ENCODE data around the gene ANKS1B. TPM values are rescaled to one million over a fixed set of nuclear protein-coding genes. Genes with fewer than 3 reads are reported as not detected.

Gene ANKS1B
- total and polyA plus RNA-seq, 2 of the 4 experiments (the other 2 are of a cell fraction), result 0.17 to 0.18 TPM

GRCh38 chr12:98869886-98870503 lies 1114.7 kb downstream of the ANKS1B start:
- H3K4me3 ChIP-seq (ENCODE audit: insufficient read depth, low read depth, low read length), result no peak overlapping the region
- H2AK9ac ChIP-seq (replicated peaks; ENCODE audit: low read depth, low read length, poor library complexity), result no peak overlapping the region
- H3K56ac ChIP-seq (ENCODE audit: extremely low read depth, insufficient read depth, low read length), result no peak overlapping the region
- intact Hi-C loops (cut with micrococcal nuclease), result no loop called here
- no peak for TF ChIP-seq POLR2A (IDR thresholded peaks at IDR 0.05; ENCODE audit: low read depth, low read length)
- TF ChIP-seq SMC3 (IDR thresholded peaks at IDR 0.05; ENCODE audit: low read depth, low read length), result no peak
- no peak for TF ChIP-seq FOS (IDR thresholded peaks at IDR 0.05; ENCODE audit: low read depth, low read length)
- TF ChIP-seq BHLHE40 (IDR thresholded peaks at IDR 0.05; ENCODE audit: low read depth, low read length), result no peak
- TF ChIP-seq CTCF (conservative IDR thresholded peaks at IDR 0.05; ENCODE audit: low read depth, low read length), result no peak
- no peak for TF ChIP-seq MXI1 (IDR thresholded peaks at IDR 0.05; ENCODE audit: borderline replicate concordance, low read depth, low read length)
- TF ChIP-seq RAD21 (IDR thresholded peaks at IDR 0.05; ENCODE audit: low read length), result no peak
- no peak for TF ChIP-seq MAFK (IDR thresholded peaks at IDR 0.05; ENCODE audit: low read depth, low read length)
- no peak for TF ChIP-seq RFX5 (IDR thresholded peaks at IDR 0.05; ENCODE audit: low read depth, low read length)
- TF ChIP-seq NFE2L2 (IDR thresholded peaks at IDR 0.05; ENCODE audit: low read depth, low read length), result no peak
- no peak for TF ChIP-seq RCOR1 (IDR thresholded peaks at IDR 0.05; ENCODE audit: insufficient replicate concordance, low read length)
- TF ChIP-seq ELK1 (IDR thresholded peaks at IDR 0.05; ENCODE audit: borderline replicate concordance, low read depth, low read length), result no peak
- TF ChIP-seq USF2 (IDR thresholded peaks at IDR 0.05; ENCODE audit: low read depth, low read length), result no peak
- no peak for TF ChIP-seq CHD1 (IDR thresholded peaks at IDR 0.05; ENCODE audit: low read depth, low read length)
- in situ Hi-C loops (cut with MboI; ENCODE audit: low sequenced_read_pairs), result no loop called here
- no peaks in the 10 kb centered on the region for H3K79me1 ChIP-seq (ENCODE audit: low read depth in 1 of 2, low read length in 2 of 2)
- H4K20me1 ChIP-seq (ENCODE audit: insufficient read depth, low read length), result no peaks in the 10 kb centered on the region
- no TSS peak for BruUV-seq (replicated peaks)
- no peak overlapping the region for H3K18ac ChIP-seq (ENCODE audit: low read depth, low read length)
- no peak overlapping the region for H2BK15ac ChIP-seq (ENCODE audit: low read depth, low read length)
- H3K27ac ChIP-seq (ENCODE audit: insufficient read depth, low read length), result no peak overlapping the region
- H4K5ac ChIP-seq (ENCODE audit: low read depth, low read length), result no peak overlapping the region
- ChIA-PET POLR2A (ENCODE audit: unreplicated experiment) (no interaction called here), CTCF (no interaction called here)
- no peak overlapping the region for H2BK5ac ChIP-seq (ENCODE audit: low read depth, low read length, poor library complexity, severe bottlenecking)
- no peak overlapping the region for H4K8ac ChIP-seq (ENCODE audit: low read depth in 2 of 2, low read length in 2 of 2)
- H3K4ac ChIP-seq (ENCODE audit: low read depth, low read length), result no peak overlapping the region
- no peak overlapping the region for H2AK5ac ChIP-seq (ENCODE audit: low read depth, low read length)
- no peaks in the 10 kb centered on the region for H3K36me3 ChIP-seq (ENCODE audit: control insufficient read depth, insufficient read depth, low read length)
- no peak overlapping the region for H2BK120ac ChIP-seq (ENCODE audit: low read depth, low read length)
- dilution Hi-C loops (cut with HindIII; ENCODE audit: low sequenced_read_pairs, unreplicated experiment), result no loop called here
- ATAC-seq (ENCODE audit: low read depth) (no peak), DNase-seq (no peak)
- H2AFZ ChIP-seq (replicated peaks; ENCODE audit: low read length, poor library complexity), result no peak overlapping the region
- H3K23ac ChIP-seq (ENCODE audit: low read depth, low read length), result no peak overlapping the region
- H3K4me1 ChIP-seq (ENCODE audit: control insufficient read depth, insufficient read depth, low read length), result no peaks in the 10 kb centered on the region
- H2BK20ac ChIP-seq (ENCODE audit: low read depth, low read length), result no peak overlapping the region
- no peaks in the 10 kb centered on the region for H3K9me3 ChIP-seq (ENCODE audit: control insufficient read depth, insufficient read depth, low read length)
- H3K14ac ChIP-seq (replicated peaks; ENCODE audit: low read depth, low read length), result no peak overlapping the region
- H3K9ac ChIP-seq (ENCODE audit: low read depth, low read length), result no peak overlapping the region
- H3K27me3 ChIP-seq (ENCODE audit: control insufficient read depth, insufficient read depth, low read length), result 0 out of 2 replicates have a peak, but pooled peaks cover 2% of the 10 kb centered on the region
- WGBS, 2 experiments (ENCODE audit: extremely low coverage in 2 of 2, insufficient read length in 1 of 2), result no CpG with 5 or more reads among the region's 2 CpGs
- no peak overlapping the region for H4K91ac ChIP-seq (ENCODE audit: insufficient read depth, low read depth, low read length)
- no peak overlapping the region for H3K4me2 ChIP-seq (ENCODE audit: low read depth, low read length)
- no peaks in the 10 kb centered on the region for H3K9me1 ChIP-seq (ENCODE audit: insufficient read depth, low read length)

Measured in IMR-90 (cell line).